Measurements from ENCODE around the gene METTL17. TPM values are rescaled to one million over a fixed set of nuclear protein-coding genes. Genes with fewer than 3 reads are reported as not detected.
A peak's percentile ranks its signal among the peaks of the same experiment; 100 is the strongest.

Gene METTL17
- polyA plus RNA-seq, 1 donor (not counting 4 experiments of a cell fraction or from before 2014, with no cell fraction given), result 61.9 TPM

GRCh38 chr14:20998139-20998538, 8.4 kb downstream of the METTL17 start:
- no peaks in the 10 kb centered on the region for H3K27me3 ChIP-seq (ENCODE audit: control insufficient read depth, extremely low read depth, insufficient read depth, low read length)
- H3K4me2 ChIP-seq (ENCODE audit: control insufficient read depth, extremely low read depth, insufficient read depth, low read depth, low read length), result peak overlapping the region; percentile 66
- FAIRE-seq (no peak), DNase-seq (ENCODE audit: low read depth, low spot score) (no peak)
- dilution Hi-C loops (cut with MboI; ENCODE audit: extremely low pct_ligation_motif_present, low sequenced_read_pairs), result no loop called here
- H3K79me2 ChIP-seq (ENCODE audit: control insufficient read depth, insufficient read depth, low read length), result no peaks in the 10 kb centered on the region
- peaks cover 18 to 24% of the 10 kb centered on the region in 2 experiments for H3K36me3 ChIP-seq (ENCODE audit: control insufficient read depth in 2 of 2, extremely low read depth in 1 of 2, insufficient read depth in 2 of 2, low read length in 2 of 2)
- no peak overlapping the region for H2AFZ ChIP-seq (ENCODE audit: control insufficient read depth, low read length)
- H3K9me3 ChIP-seq (ENCODE audit: control insufficient read depth, low read depth, low read length), result no peaks in the 10 kb centered on the region
- H4K20me1 ChIP-seq (ENCODE audit: control insufficient read depth, extremely low read depth, insufficient read depth, low read length), result no peaks in the 10 kb centered on the region
- peaks cover 17% of the 10 kb centered on the region for H3K4me1 ChIP-seq (ENCODE audit: control insufficient read depth, extremely low read depth, insufficient read depth, low read length)
- peak overlapping the region; percentile 47 for H3K27ac ChIP-seq (ENCODE audit: control insufficient read depth, insufficient read depth, low read length)
- H3K4me3 ChIP-seq (ENCODE audit: control insufficient read depth in 2 of 3, extremely low read depth in 1 of 3, insufficient read depth in 2 of 3, low read depth in 1 of 3, low read length in 3 of 3), result no peak overlapping the region
- no peaks in the 10 kb centered on the region for H3K9me1 ChIP-seq (ENCODE audit: control insufficient read depth, extremely low read depth, insufficient read depth, low read length)
- no peak overlapping the region for H3K9ac ChIP-seq (ENCODE audit: control insufficient read depth, extremely low read depth, insufficient read depth, low read length)
- TF ChIP-seq, protein P1, sequence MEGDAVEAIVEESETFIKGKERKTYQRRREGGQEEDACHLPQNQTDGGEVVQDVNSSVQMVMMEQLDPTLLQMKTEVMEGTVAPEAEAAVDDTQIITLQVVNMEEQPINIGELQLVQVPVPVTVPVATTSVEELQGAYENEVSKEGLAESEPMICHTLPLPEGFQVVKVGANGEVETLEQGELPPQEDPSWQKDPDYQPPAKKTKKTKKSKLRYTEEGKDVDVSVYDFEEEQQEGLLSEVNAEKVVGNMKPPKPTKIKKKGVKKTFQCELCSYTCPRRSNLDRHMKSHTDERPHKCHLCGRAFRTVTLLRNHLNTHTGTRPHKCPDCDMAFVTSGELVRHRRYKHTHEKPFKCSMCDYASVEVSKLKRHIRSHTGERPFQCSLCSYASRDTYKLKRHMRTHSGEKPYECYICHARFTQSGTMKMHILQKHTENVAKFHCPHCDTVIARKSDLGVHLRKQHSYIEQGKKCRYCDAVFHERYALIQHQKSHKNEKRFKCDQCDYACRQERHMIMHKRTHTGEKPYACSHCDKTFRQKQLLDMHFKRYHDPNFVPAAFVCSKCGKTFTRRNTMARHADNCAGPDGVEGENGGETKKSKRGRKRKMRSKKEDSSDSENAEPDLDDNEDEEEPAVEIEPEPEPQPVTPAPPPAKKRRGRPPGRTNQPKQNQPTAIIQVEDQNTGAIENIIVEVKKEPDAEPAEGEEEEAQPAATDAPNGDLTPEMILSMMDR (optimal IDR thresholded peaks at IDR 0.05 in 1 of 3, IDR thresholded peaks at IDR 0.05 in 1 of 3, conservative IDR thresholded peaks at IDR 0.05 in 1 of 3; ENCODE audit: extremely low read depth in 1 of 3, insufficient read depth in 2 of 3, low read length in 3 of 3), result no peak
- TF ChIP-seq EZH2 (IDR thresholded peaks at IDR 0.05; ENCODE audit: low read length), result no peak

GRCh38 chr14:20998674-20999366, 9.0 kb downstream of the METTL17 start, which contains the start of gene SLC39A2:
SLC39A2 (plus strand) TSS chr14:20999293; CDS start chr14:20999447, 154 bp downstream.
- TF ChIP-seq EZH2 (IDR thresholded peaks at IDR 0.05; ENCODE audit: low read length), result no peak
- dilution Hi-C loops (cut with MboI; ENCODE audit: extremely low pct_ligation_motif_present, low sequenced_read_pairs), result no loop called here
- Histone ChIP-seq H3K79me2 (ENCODE audit: control insufficient read depth, insufficient read depth, low read length) (no peaks in the 10 kb centered on the region), H3K27ac (ENCODE audit: control insufficient read depth, insufficient read depth, low read length) (peak within 1 kb of the TSS; percentile 47), H3K4me2 (ENCODE audit: control insufficient read depth, extremely low read depth, insufficient read depth, low read depth, low read length) (peak within 1 kb of the TSS; percentile 66), H3K27me3 (ENCODE audit: control insufficient read depth, extremely low read depth, insufficient read depth, low read length) (no peaks in the 10 kb centered on the region), H3K9me3 (ENCODE audit: control insufficient read depth, low read depth, low read length) (no peaks in the 10 kb centered on the region), H2AFZ (ENCODE audit: control insufficient read depth, low read length) (peak within 1 kb of the TSS; percentile 74), H3K4me3 (ENCODE audit: control insufficient read depth in 2 of 3, extremely low read depth in 1 of 3, insufficient read depth in 2 of 3, low read depth in 1 of 3, low read length in 3 of 3) (peak within 1 kb of the TSS in 1 of 3 experiments; percentile 47), H3K36me3 (ENCODE audit: control insufficient read depth in 2 of 2, extremely low read depth in 1 of 2, insufficient read depth in 2 of 2, low read length in 2 of 2) (peaks cover 18 to 24% of the 10 kb centered on the region in 2 experiments), H3K9ac (ENCODE audit: control insufficient read depth, extremely low read depth, insufficient read depth, low read length) (no peak within 1 kb of the TSS), H3K9me1 (ENCODE audit: control insufficient read depth, extremely low read depth, insufficient read depth, low read length) (no peaks in the 10 kb centered on the region), H3K4me1 (ENCODE audit: control insufficient read depth, extremely low read depth, insufficient read depth, low read length) (peaks cover 17% of the 10 kb centered on the region), H4K20me1 (ENCODE audit: control insufficient read depth, extremely low read depth, insufficient read depth, low read length) (no peaks in the 10 kb centered on the region)
- peak; percentile 52 for DNase-seq (ENCODE audit: low read depth, low spot score)
- peak; percentile 89 for FAIRE-seq

Measured in keratinocyte (primary cell).